Fibroblast of lung (primary cell): ENCODE measurements around the gene RAPGEF2. TPM values are rescaled to one million over a fixed set of nuclear protein-coding genes. Genes with fewer than 3 reads are reported as not detected.

Source experiments
- DNase-seq, 2 donors: peaks; one replicate each; pipeline versions ENCODE4 v3.0.0 to v3.0.0-alpha.2; 2010; ENCODE audit warnings: low read depth in 2 of 2
- H2AFZ ChIP-seq: 2 replicates; pipeline ENCODE4 v1.5.1; 2012; ENCODE audit warnings: low read length, control low read depth, inconsistent platforms
- H3K27ac ChIP-seq: 2 replicates; pipeline ENCODE4 v1.5.1; 2011; ENCODE audit warnings: low read length, control low read depth; ENCODE audit not compliant: insufficient read depth
- H3K27me3 ChIP-seq: 2 replicates; pipeline ENCODE4 v1.5.1; 2011; ENCODE audit warnings: mild to moderate bottlenecking, low read length; ENCODE audit not compliant: control insufficient read depth, insufficient read depth
- H3K36me3 ChIP-seq: 2 replicates; pipeline ENCODE4 v1.5.1; 2011; ENCODE audit warnings: low read length; ENCODE audit not compliant: control insufficient read depth, insufficient read depth
- H3K4me1 ChIP-seq: 2 replicates; pipeline ENCODE4 v1.5.1; 2011; ENCODE audit warnings: low read length; ENCODE audit not compliant: control insufficient read depth, insufficient read depth; ENCODE audit errors: extremely low read depth
- H3K4me2 ChIP-seq: 2 replicates; pipeline ENCODE4 v1.5.1; 2011; ENCODE audit warnings: low read length, control low read depth; ENCODE audit not compliant: insufficient read depth; ENCODE audit errors: extremely low read depth
- H3K4me3 ChIP-seq, 4 experiments: fragments of 200-600 bp in 1 of 4; sonication (generic) in 1 of 4; replicated peaks in 1 of 4; 2 replicates each; pipeline ENCODE4 v1.5.1; 2011 to 2016; ENCODE audit warnings: low read length in 4 of 4, low read depth in 3 of 4, mild to moderate bottlenecking in 3 of 4, control low read depth in 2 of 4, inconsistent platforms in 1 of 4, mixed read lengths in 1 of 4; ENCODE audit not compliant: insufficient read depth in 1 of 4; ENCODE audit errors: control extremely low read depth in 1 of 4
- H3K79me2 ChIP-seq: 2 replicates; pipeline ENCODE4 v1.5.1; 2012; ENCODE audit warnings: mild to moderate bottlenecking, low read length, inconsistent platforms; ENCODE audit not compliant: control insufficient read depth, insufficient read depth
- H3K9ac ChIP-seq: 2 replicates; pipeline ENCODE4 v1.5.1; 2011; ENCODE audit warnings: mild to moderate bottlenecking, low read length, control low read depth; ENCODE audit not compliant: insufficient read depth
- H3K9me3 ChIP-seq: 2 replicates; pipeline ENCODE4 v1.5.1; 2012; ENCODE audit warnings: low read depth, low read length; ENCODE audit not compliant: control insufficient read depth, insufficient read depth
- H4K20me1 ChIP-seq: 2 replicates; pipeline ENCODE4 v1.5.1; 2011; ENCODE audit warnings: low read length; ENCODE audit not compliant: control insufficient read depth, insufficient read depth; ENCODE audit errors: extremely low read depth
- CTCF ChIP-seq, 2 donors: IDR thresholded peaks in 1 of 2; conservative IDR thresholded peaks in 1 of 2; 1 replicate in 1 of 2; 2 replicates in 1 of 2; pipeline ENCODE4 v1.5.1; 2011 to 2012; ENCODE audit warnings: low read length in 2 of 2, control low read depth in 1 of 2, inconsistent platforms in 1 of 2, low read depth in 1 of 2, mild to moderate bottlenecking in 1 of 2
- EZH2 ChIP-seq: IDR thresholded peaks from 2 replicates; pipeline ENCODE4 v1.5.1; 2012; ENCODE audit warnings: low read length, control low read depth, mild to moderate bottlenecking; ENCODE audit errors: missing control alignments
- polyA plus RNA-seq, 2 donors: library from polyadenylated mRNA; depleted of rRNA in 1 of 2; stranded (reverse) in 1 of 2; unstranded in 1 of 2; fragments of >200 nt; gene quantifications; 2 replicates each; pipeline ENCODE4 v1.2.1, GENCODE V29; 2011 to 2012; ENCODE audit warnings: missing spikeins in 1 of 2
- total RNA-seq: library from RNA; depleted of rRNA; stranded (reverse); fragments of >200 nt; gene quantifications from 2 replicates; pipeline ENCODE4 v1.2.1, GENCODE V29; 2014

Gene RAPGEF2
- total and polyA plus RNA-seq, 2 donors (not counting 1 experiment from before 2014, with no cell fraction given) = 45.5 to 58.5 TPM

- Histone ChIP-seq H3K79me2 (peaks cover 14% of the 10 kb centered on the region), H3K9me3 (no peaks in the 10 kb centered on the region)
- TF ChIP-seq EZH2 (no peak), CTCF (conservative IDR thresholded peaks at IDR 0.05 in 1 of 2, IDR thresholded peaks at IDR 0.05 in 1 of 2; ENCODE audit: low read depth in 1 of 2, low read length in 2 of 2) (no peak)
Measured at GRCh38 chr4:159289682-159290081, 186.8 kb downstream of the RAPGEF2 start.

GRCh38 chr4:159290321-159291030 is 187.6 kb downstream of the RAPGEF2 start:
- H3K36me3 ChIP-seq = no peaks in the 10 kb centered on the region
- no peak overlapping the region for H3K9ac ChIP-seq
- no peaks in the 10 kb centered on the region for H3K9me3 ChIP-seq
- H2AFZ ChIP-seq = no peak overlapping the region
- H3K4me3 ChIP-seq = no peak overlapping the region
- TF ChIP-seq CTCF (conservative IDR thresholded peaks at IDR 0.05 in 1 of 2, IDR thresholded peaks at IDR 0.05 in 1 of 2; ENCODE audit: low read depth in 1 of 2, low read length in 2 of 2) (no peak), EZH2 (no peak)
- peaks cover 14% of the 10 kb centered on the region for H3K79me2 ChIP-seq
- peaks cover 5% of the 10 kb centered on the region for H3K4me1 ChIP-seq
- H3K27me3 ChIP-seq = no peaks in the 10 kb centered on the region
- DNase-seq = peak in 1 of 2 donors; percentile 75
- no peak overlapping the region for H3K4me2 ChIP-seq
- H4K20me1 ChIP-seq = no peaks in the 10 kb centered on the region
- H3K27ac ChIP-seq = no peak overlapping the region

More at GRCh38 chr4:159289682-159290081, 186.8 kb downstream of the RAPGEF2 start:
- no peak overlapping the region for H3K4me3 ChIP-seq
- peaks cover 5% of the 10 kb centered on the region for H3K4me1 ChIP-seq
- no peaks in the 10 kb centered on the region for H4K20me1 ChIP-seq
- H3K27ac ChIP-seq = no peak overlapping the region
- no peak for DNase-seq
- no peaks in the 10 kb centered on the region for H3K36me3 ChIP-seq
- no peak overlapping the region for H3K4me2 ChIP-seq
- no peaks in the 10 kb centered on the region for H3K27me3 ChIP-seq
- H3K9ac ChIP-seq = no peak overlapping the region
- H2AFZ ChIP-seq = no peak overlapping the region

- Histone ChIP-seq H3K79me2 (peaks cover 11% of the 10 kb centered on the region), H3K4me1 (peaks cover 9% of the 10 kb centered on the region), H3K27ac (no peak overlapping the region), H4K20me1 (no peaks in the 10 kb centered on the region), H2AFZ (no peak overlapping the region), H3K27me3 (no peaks in the 10 kb centered on the region), H3K4me2 (no peak overlapping the region), H3K4me3 (no peak overlapping the region), H3K36me3 (no peaks in the 10 kb centered on the region), H3K9me3 (no peaks in the 10 kb centered on the region), H3K9ac (no peak overlapping the region)
- DNase-seq = no peak
- no peak for TF ChIP-seq EZH2
- TF ChIP-seq CTCF (conservative IDR thresholded peaks at IDR 0.05 in 1 of 2, IDR thresholded peaks at IDR 0.05 in 1 of 2; ENCODE audit: low read depth in 1 of 2, low read length in 2 of 2) = no peak
Measured at GRCh38 chr4:159291176-159291575, 188.3 kb downstream of the RAPGEF2 start.
